ENCODE data around the gene PSORS1C1.

The PSORS1C1 gene

GRCh38 chr6:31096656-31097055 lies 17.9 kb upstream of the PSORS1C1 start:
- DNase-seq: no peak

- DNase-seq: no peak
Measured at GRCh38 chr6:31098449-31098938, 16.1 kb upstream of the PSORS1C1 start.

GRCh38 chr6:31103136-31103535 lies 11.5 kb upstream of the PSORS1C1 start:
- no peak for DNase-seq

DNA sequence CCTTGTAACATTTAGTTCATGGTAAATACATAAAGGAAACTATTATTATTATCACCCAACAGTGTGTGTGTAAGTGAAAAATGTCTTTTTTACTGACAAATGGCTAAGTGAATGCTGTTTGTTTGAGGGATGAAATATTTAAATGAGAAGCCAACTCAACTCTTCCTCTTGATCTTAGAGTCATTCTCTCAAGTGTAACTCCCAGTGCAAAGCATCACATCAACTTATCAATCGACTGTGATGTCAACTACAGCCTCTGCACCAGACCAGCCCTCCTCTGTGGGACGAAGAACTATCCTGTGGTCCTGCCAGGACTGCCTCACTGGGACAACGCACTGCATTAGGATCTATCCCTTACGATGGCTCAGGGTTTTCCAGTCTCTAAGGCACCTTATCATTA lies 7.5 kb upstream of the PSORS1C1 start:
- no peak for DNase-seq

- no peak for DNase-seq
Measured at GRCh38 chr6:31110825-31111582, 3.6 kb upstream of the PSORS1C1 start.

GRCh38 chr6:31111712-31112111 lies 2.9 kb upstream of the PSORS1C1 start:
- DNase-seq: no peak

- DNase-seq: no peak
Measured at GRCh38 chr6:31112478-31112877, 2.1 kb upstream of the PSORS1C1 start, which contains the start of gene C6orf15. Gene C6orf15, minus strand, starts transcription at chr6:31112575. Its CDS starts 20 bp downstream, at chr6:31112555.

- DNase-seq: no peak
Measured at GRCh38 chr6:31113861-31114540, 599 bp upstream of the PSORS1C1 start.

GRCh38 chr6:31114970-31115849 lies 610 bp downstream of the PSORS1C1 start:
- no peak for DNase-seq

- no peak for DNase-seq
Measured at GRCh38 chr6:31115941-31116560, 1.5 kb downstream of the PSORS1C1 start.

- DNase-seq: no peak
Measured at GRCh38 chr6:31116661-31117385, 2.2 kb downstream of the PSORS1C1 start.

DNA sequence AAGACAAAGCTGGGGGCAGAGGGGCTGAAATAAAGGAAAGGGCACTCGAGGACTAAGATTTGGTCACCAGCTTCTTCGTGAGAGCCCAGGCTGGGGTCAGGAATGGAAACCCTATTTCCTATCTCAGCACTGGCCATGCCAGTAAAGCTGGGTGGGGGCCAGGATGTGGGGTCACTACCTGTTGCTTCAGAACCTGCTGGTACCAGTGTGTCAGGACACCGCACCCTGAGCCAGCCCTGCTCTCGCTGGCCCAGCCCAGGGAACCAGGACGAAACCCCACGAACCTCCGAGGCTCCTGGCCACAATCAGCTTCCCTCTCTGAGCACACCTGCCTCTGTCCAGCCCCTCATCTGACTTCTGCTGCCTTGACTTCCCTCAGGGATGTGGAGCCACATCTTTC lies 3.6 kb downstream of the PSORS1C1 start:
- no peak for DNase-seq

GRCh38 chr6:31120151-31120915 lies 5.7 kb downstream of the PSORS1C1 start, which contains the start of gene CDSN:
Gene CDSN, minus strand, starts transcription at chr6:31120446. Its CDS starts 27 bp downstream, at chr6:31120419.
- no peak for DNase-seq

- DNase-seq: no peak
Measured at GRCh38 chr6:31121131-31121790, 6.7 kb downstream of the PSORS1C1 start.

DNA sequence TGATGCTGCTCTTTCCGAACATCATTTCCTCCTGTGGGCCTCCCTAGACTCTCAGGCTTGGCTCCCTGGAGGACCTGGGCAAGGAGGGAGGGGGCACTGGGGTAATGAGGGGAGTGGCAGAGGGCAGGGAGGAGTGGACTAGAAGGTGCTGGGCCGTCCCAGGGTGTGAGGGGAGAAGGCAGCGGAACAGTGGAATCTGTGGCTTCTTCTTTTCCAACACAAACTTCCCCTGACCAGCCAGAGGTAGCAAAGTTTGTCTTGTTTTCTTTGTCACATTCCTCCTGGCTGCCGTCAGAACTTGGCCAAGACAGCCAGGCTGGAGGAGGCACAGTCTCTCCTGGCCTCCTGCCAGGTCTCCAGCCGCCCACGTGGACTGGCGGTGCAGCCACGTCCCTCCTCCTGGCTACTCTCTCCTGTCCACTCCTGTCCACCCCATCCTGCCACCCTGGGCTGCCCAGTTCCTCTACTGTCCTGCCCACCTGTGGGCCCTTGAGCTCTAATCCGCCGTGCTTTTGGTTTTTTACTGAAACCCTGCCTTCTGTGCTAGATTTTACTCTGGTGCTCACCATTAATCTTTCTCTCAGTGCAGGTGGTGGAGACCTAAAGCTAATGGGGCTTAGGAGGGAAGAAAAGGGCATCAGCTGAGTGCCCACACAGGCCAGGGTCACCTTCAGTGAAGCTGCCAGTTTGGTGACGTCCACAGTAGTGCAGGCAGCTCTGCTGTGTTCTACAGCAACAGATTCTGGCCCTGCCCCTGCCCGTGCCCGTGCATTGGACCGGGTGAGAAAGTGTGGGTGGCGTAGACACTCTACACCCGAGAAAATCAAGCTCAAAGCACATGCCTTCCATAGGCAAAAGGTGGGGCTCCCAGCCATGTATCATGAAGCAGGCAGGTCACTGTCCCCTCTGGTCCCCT lies 8.4 kb downstream of the PSORS1C1 start:
- DNase-seq: no peak

DNA sequence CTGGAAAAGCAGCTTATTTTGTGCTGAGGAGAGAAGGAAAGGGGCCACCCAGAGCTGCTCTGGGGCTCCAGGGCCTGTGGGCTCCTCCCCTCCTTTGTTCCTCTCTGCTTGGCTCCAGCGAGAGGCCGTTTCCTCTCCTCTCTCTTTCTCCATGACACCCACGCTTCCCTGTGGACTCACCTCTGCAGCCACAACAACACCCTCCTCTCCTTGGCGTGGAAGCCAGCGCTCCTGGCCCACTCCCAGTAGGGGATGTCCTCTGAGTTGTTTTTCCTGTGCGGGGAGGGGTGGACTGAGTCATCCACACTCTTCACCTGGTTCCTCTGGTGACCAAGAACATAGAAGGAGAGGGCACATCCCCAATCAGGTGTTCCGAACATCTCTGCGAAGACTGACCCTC lies 10.6 kb downstream of the PSORS1C1 start:
- DNase-seq: no peak

GRCh38 chr6:31125586-31126363 lies 11.2 kb downstream of the PSORS1C1 start:
- DNase-seq: no peak

DNA sequence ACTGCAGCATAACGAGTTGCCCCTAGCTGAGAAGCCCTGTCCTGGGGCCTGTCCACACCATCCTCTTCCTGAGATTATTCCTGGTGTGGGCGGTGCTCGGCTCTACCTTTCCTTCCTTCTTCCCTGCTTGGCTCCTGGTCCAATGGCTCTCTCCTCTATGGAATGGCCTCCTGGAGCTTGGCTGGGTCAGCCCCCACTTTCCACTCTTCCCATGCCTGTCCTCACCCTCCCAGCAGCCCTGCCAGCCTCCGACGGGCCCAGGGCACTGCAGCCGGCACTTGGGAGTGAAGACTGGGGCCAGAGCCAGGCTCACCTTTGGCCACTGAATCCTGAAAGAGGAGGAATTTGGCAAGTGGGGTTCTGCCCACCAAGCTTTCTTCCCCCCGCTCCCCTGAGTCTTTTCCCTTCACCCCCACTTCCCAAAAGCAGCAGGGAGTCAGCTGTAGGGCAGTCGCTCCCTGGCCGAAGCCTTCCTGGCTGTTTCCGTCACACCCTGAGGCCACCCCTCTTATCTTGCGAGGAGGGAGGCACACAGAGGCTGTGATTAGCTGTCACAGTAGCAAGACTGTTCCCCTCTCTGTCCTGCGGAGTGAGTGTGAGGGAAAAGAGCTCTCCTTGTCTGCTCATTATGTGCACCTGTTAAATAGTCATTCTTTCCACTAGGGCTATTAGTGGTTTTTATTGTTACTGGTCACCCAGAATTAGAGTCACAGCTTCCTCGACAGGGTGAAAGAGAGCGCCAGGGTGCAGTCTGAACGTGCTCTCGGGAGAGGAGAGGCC lies 12.0 kb downstream of the PSORS1C1 start:
- no peak for DNase-seq

Measured in stimulated activated CD4-positive, alpha-beta T cell treated with anti-CD3 and anti-CD28 coated beads, Interleukin-4, amount 100 ng/mL, for 4 hours (primary cell).